Embryonic facial prominence (tissue), 1 donor: ENCODE data around the gene SCFD1.
"Not testable (repeated sequence)": the region's sequence is repeated elsewhere in the genome, so short reads cannot be mapped to it uniquely, and the experiment has no call there.

Source experiments
- DNase-seq: peaks from one replicate; pipeline ENCODE4 v3.0.0-alpha.2; 2016; ENCODE audit errors: extremely low spot score

Gene SCFD1

DNA sequence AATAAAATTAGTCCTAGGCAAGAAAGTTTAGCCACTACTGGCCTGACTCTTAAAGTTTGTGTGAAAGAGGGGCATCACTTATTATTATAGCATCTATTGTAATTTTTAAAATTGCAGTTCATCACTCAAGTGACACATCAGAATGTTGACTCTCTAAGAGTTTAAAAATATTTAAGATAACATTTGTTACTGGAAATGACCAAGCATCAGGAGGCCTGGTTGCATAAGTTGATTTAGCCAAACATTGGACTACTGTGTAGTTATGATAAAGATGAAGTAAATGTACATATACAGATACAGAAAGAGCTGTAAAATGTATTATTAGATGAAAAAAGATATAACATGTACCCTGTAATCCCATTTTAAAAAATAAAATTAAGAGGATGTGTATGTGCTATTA, 47.5 kb downstream of the SCFD1 start:
- no peak for DNase-seq

GRCh38 chr14:30673071-30673470, 51.0 kb downstream of the SCFD1 start:
- no peak for DNase-seq

DNA sequence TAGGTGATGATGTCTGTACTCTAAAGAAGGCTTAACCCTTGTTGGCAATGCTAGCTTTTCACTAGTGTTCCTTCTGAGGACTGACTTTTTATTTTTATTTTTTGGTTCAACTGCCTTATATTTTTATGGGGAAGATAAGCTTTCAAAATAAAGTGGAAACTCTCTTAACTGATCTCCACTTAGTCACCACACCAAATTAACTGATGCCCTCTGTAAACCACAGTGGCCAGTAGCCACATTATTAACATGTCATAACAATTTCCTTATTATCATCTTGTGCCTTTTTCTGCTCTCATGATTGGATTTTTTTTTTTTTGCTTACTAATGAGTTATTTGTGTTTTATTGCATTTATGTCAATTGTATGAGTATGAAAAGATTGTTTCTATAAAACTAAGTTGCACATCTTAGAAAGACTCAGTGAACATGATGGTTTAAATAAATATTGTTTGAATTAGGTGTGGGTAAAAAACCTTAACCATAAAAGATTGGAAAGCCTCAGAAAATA, 56.9 kb downstream of the SCFD1 start:
- no peak for DNase-seq

DNA sequence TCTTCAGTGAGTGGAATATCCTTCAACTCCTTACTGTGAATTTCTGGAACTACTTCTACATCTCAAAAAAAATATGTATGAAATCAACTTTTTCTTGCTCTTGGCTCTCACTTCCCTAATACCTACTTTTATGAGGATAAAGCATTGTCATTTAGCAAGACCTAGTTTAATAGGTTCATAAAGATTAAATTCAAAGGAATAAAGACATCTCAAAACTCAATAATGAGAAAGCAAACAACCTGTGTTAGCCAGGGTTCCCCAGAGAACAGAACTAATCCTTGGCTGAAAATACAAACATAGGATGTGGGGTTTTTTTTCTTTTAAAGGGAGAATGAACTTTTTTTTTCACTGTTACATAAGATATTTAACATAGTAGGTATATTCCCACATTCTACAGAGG, 57.9 kb downstream of the SCFD1 start:
- DNase-seq: no peak

DNA sequence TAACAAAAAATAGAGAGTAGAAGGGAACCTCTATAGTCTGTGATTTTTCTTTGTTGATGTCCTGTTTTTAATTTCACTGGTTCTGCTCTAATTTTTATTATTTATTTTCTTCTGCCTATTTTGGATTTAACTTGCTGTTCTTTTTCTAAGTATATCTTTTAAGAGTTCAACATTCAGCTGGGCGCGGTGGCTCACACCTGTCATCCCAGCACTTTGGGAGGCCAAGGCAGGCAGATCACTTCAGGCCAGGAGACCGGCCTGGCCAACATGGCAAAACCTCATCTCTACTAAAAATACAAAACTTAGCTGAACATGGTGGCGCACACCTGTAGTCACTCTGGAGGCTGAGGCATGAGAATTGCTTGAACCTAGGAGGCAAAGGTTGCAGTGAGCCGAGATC, 58.7 kb downstream of the SCFD1 start:
- DNase-seq: not testable (repeated sequence)

GRCh38 chr14:30681752-30682355, 59.7 kb downstream of the SCFD1 start:
- DNase-seq: no peak

- not testable (repeated sequence) for DNase-seq
Measured at GRCh38 chr14:30690487-30691355, 68.6 kb downstream of the SCFD1 start.

- no peak for DNase-seq
Measured at GRCh38 chr14:30691751-30692398, 69.8 kb downstream of the SCFD1 start.

GRCh38 chr14:30692669-30693068, 70.5 kb downstream of the SCFD1 start:
- DNase-seq: no peak

DNA sequence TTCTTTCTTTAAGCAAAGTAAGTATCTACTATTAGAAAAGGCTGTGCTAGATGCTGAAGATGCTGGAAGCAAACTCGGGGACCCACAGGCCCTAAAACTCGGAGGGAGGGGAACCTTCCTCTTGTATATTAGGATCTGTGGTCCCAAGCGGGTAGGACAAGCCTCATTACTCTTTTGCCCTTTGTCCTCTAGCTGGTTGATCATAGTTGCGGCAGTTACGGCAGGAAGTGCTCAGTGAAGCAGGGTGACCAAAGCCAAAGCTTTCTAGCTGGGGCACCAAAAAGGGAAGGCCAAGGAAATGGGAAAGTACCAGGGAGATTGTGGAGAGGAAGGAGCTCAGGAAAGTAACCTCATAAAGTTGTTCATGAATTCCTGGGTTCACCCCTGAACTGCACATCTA, 76.3 kb downstream of the SCFD1 start:
- no peak for DNase-seq

DNA sequence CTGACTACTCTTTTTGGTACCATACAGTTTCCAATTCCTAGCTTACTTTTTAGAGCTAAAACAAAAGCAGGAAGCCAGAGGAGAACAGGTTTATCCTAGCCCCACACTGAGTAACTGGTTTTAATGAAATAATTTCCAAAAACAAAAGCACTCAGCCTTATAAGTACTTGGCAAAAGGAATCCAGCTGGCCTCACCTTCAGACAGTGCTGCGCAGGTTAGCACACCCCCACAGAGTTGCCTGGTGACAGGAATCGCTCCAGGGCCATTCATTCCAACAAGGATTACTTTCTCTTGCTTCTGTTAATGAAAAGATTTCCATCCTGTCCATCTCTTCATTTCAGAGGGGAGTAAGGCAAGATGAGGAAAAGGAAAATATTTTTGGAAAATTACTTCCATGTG, 84.6 kb downstream of the SCFD1 start:
- no peak for DNase-seq

DNA sequence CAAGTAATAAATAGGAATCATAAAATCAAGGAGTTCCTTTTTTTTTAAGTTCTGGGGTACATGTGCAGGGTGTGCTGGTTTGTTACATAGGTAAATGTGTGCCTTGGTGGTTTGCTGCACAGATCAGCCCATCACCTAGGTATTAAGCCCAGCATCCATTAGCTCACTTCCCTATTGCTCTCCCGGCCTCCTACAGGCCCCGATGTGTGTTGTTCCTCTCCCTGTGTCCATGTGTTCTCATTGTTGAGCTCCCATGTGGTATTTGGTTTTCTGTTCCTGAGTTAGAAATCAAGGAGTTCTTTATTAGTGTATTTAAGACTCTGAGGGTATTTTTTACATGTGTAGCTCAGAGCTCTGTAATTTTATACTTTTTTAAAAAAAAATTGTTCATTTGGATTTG, 86.0 kb downstream of the SCFD1 start:
- no peak for DNase-seq

DNA sequence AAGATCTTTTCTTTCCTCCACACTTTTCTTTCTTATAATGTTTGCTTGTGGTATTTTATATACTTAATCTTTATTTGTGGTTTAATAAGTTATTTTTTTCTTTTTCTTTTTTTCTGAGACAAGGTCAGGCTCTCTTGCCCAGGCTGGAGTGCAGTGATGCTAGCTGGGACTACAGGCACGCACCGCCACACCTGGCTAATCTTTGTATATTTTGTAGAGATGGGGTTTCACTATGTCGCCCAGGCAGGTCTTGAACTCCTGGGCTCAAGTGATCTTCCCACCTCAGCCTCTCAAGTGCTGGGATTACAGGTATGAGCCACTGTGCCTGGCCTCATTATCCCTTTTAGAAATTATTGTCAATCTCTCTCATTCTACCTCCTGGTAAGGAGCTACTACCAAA, 87.1 kb downstream of the SCFD1 start:
- no peak for DNase-seq

GRCh38 chr14:30710876-30711275, 88.8 kb downstream of the SCFD1 start:
- no peak for DNase-seq

- no peak for DNase-seq
Measured at GRCh38 chr14:30719137-30719536, 97.0 kb downstream of the SCFD1 start.

DNA sequence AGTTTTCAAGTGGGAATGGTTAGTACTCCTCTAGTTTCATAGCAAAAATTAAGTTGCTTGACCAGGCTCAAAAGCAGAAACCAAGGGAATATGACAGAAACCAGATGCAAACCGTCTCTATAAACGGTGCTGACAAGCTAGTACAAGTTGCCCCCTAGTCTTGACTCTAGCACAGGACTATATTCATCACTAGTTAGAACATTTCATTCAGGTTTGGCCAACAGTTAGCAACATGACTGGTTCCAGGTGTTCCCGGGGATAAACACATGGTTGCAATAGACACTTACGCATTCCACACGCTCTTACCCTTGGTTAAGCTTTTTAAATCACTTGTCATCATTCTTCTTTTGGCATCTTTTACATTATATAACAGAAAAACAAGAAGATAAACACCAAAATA, 103.6 kb downstream of the SCFD1 start:
- DNase-seq: no peak

DNA sequence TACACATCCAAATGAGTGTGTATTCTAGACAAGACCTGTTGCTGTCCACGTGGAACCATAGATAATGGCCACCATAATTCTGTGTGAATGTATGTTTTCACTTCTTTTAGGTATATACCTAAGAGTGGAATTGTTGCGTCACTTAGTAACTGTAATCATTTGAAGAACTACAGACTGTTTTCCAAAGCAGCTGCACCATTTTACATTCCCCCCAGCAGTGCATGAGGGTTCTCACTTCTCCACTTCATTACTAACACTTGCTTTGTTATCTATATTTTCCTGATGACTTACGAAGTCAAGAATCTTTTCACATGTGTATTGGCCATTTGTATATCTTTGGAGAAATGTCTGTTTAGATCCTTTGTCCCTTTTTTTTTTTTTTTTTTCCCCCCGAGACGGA, 106.4 kb downstream of the SCFD1 start:
- DNase-seq: no peak

- no peak for DNase-seq
Measured at GRCh38 chr14:30737916-30738315, 115.8 kb downstream of the SCFD1 start.

DNA sequence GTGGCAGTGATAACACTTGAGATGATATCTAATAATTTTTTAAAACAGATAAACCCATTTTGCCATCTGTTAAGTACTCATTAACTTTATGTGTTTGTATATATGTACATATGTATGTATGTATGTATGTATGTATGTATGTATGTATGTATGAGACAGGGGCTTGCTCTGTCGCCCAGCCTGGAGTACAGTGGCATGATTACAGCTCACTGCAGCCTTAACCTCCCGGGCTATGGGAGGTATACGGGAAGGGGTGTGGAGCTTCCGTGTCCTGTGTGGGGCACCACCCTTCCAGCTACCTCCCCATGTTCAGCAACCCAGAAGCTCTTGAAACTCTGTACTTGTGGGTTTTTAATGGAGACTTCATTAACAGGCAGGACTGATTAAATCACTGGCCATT, 116.9 kb downstream of the SCFD1 start:
- no peak for DNase-seq

DNA sequence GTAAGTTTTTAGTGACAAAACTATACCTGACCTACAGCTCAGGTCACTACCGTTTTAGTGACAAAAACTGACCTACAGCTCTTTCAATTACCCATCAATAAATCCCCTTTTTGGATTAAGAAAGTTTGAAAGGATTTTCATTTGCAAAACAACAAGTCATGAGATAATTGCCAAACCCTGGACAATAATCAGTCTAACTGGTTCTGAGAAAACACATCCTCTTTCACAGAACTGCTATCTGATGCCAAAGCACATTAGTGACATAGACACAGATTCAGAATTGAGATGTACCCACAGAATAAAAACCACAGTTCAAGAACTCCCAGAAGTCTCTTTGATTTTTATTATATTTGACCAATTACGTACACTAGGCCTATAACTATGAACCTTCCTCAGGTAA, 126.2 kb downstream of the SCFD1 start:
- DNase-seq: no peak

DNA sequence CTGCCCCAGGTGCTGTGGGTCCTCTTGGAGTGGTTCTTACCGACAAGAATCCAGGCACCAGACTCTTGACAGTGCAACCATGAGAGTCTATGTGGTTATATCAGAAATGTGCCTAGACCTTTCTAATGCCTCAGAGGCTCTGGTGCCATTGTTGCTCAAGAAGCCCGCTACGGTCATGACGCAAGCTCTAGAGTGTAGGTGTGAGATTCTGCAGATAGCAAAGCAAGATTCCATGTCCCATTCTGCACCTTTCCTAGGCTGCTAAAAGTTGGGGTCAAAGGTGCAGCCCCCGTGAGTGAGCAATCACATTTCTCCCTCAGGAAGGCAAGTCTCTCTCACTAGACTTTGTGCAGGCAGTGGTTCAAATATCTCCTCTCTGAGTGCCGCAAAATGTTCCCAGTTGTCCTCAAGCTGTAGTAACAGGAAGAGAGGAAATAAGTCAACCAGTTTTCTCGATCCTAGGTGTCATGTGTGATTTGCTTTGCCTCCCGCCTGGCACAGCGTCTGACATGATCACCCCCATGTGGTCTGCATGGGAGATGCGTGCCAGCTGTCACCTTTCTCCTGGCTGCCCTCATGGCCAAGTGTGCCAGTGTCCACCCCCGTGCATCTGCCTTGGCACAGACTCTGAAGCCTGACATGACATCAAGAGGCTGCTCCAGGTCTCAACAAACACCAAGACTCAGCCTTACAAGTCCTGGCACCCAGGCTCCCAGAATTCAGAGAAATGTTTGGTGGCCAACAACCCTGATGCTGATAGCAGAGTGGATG, 129.7 kb downstream of the SCFD1 start:
- no peak for DNase-seq

DNA sequence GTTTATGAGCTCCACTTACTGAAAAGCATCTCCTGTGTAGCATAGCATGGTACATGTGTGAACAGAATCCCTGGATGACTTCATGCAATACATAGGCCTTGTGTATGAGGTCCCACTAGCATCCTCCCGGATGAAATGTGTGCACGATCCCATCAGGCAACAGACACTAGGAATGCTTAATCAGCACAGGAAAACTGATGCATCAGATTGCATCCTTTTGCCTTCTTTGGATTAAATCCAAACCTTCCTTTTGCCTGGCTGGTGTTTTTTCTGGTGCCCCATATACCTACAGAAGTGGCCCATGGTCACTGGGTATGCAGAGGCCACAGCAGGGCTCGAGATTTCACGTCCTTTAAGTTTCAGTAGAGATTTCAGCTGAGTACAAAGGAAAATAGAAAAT, 131.3 kb downstream of the SCFD1 start:
- DNase-seq: no peak
